Neutrophil (primary cell): Measurements from ENCODE around the gene SLC5A2.

ENCODE experiments used
- H3K27ac ChIP-seq: fragments of 200-600 bp; sonication (generic); 2 replicates; pipeline ENCODE4 v1.5.1; 2016; ENCODE audit warnings: mild to moderate bottlenecking, moderate library complexity
- H3K27me3 ChIP-seq: fragments of 200-600 bp; sonication (generic); 2 replicates; pipeline ENCODE4 v1.6.0; 2016; ENCODE audit warnings: mild to moderate bottlenecking
- H3K36me3 ChIP-seq: fragments of 200-600 bp; sonication (generic); 2 replicates; pipeline ENCODE4 v1.5.1; 2017
- H3K4me1 ChIP-seq, 2 experiments: fragments of 200-600 bp in 1 of 2; sonication (generic) in 1 of 2; 1 replicate in 1 of 2; 2 replicates in 1 of 2; pipeline versions ENCODE4 v1.5.1 to v1.6.1; 2013 to 2016; ENCODE audit warnings: low read depth in 1 of 2, low read length in 1 of 2, mild to moderate bottlenecking in 1 of 2, moderate library complexity in 1 of 2; ENCODE audit not compliant: control insufficient read depth in 1 of 2, insufficient read depth in 1 of 2
- H3K4me3 ChIP-seq, 2 experiments: fragments of 200-600 bp in 1 of 2; sonication (generic) in 1 of 2; 1 replicate in 1 of 2; 2 replicates in 1 of 2; pipeline ENCODE4 v1.5.1; 2013 to 2016; ENCODE audit warnings: low read depth in 1 of 2, low read length in 1 of 2, mild to moderate bottlenecking in 1 of 2, moderate library complexity in 1 of 2
- H3K9me3 ChIP-seq: fragments of 200-600 bp; sonication (generic); 2 replicates; pipeline ENCODE4 v1.5.1; 2016
- CTCF ChIP-seq: fragments of 200-600 bp; sonication (generic); IDR thresholded peaks from 2 replicates; pipeline ENCODE4 v1.5.1; 2016; ENCODE audit warnings: antibody characterized with exemption

Gene SLC5A2

GRCh38 chr16:31496670-31497069 lies 13.7 kb downstream of the SLC5A2 start:
- no peaks in the 10 kb centered on the region for H3K4me1 ChIP-seq
- H3K27me3 ChIP-seq: no peaks in the 10 kb centered on the region
- no peak overlapping the region for H3K27ac ChIP-seq
- TF ChIP-seq CTCF: no peak
- no peaks in the 10 kb centered on the region for H3K9me3 ChIP-seq
- peaks cover 67% of the 10 kb centered on the region for H3K36me3 ChIP-seq
- no peak overlapping the region for H3K4me3 ChIP-seq

GRCh38 chr16:31498493-31498892 lies 15.6 kb downstream of the SLC5A2 start:
- TF ChIP-seq CTCF: no peak
- H3K9me3 ChIP-seq: no peaks in the 10 kb centered on the region
- no peak overlapping the region for H3K27ac ChIP-seq
- H3K4me1 ChIP-seq: no peaks in the 10 kb centered on the region
- H3K4me3 ChIP-seq: no peak overlapping the region
- no peaks in the 10 kb centered on the region for H3K27me3 ChIP-seq
- H3K36me3 ChIP-seq: peaks cover 50% of the 10 kb centered on the region

- H3K27me3 ChIP-seq: no peaks in the 10 kb centered on the region
- peaks cover 46% of the 10 kb centered on the region for H3K36me3 ChIP-seq
- H3K9me3 ChIP-seq: no peaks in the 10 kb centered on the region
- TF ChIP-seq CTCF: no peak
- H3K4me3 ChIP-seq: no peak overlapping the region
- H3K4me1 ChIP-seq: no peaks in the 10 kb centered on the region
- H3K27ac ChIP-seq: no peak overlapping the region
Observed at GRCh38 chr16:31499928-31500327, 17.0 kb downstream of the SLC5A2 start.

GRCh38 chr16:31501226-31501965 lies 18.5 kb downstream of the SLC5A2 start:
- H3K36me3 ChIP-seq: peaks cover 40% of the 10 kb centered on the region
- no peaks in the 10 kb centered on the region for H3K4me1 ChIP-seq
- H3K9me3 ChIP-seq: no peaks in the 10 kb centered on the region
- H3K4me3 ChIP-seq: no peak overlapping the region
- no peaks in the 10 kb centered on the region for H3K27me3 ChIP-seq
- H3K27ac ChIP-seq: no peak overlapping the region
- no peak for TF ChIP-seq CTCF

- Histone ChIP-seq H3K9me3 (no peaks in the 10 kb centered on the region), H3K4me1 (peaks cover 0 to under 1% of the 10 kb centered on the region in 2 experiments), H3K27me3 (no peaks in the 10 kb centered on the region), H3K36me3 (peaks cover 34% of the 10 kb centered on the region), H3K4me3 (no peak overlapping the region), H3K27ac (no peak overlapping the region)
- no peak for TF ChIP-seq CTCF
Observed at GRCh38 chr16:31501966-31502348, 19.0 kb downstream of the SLC5A2 start.
